HepG2 (cell line): ENCODE measurements around the gene LTC4S. TPM values are rescaled to one million over a fixed set of nuclear protein-coding genes. Genes with fewer than 3 reads are reported as not detected.

ENCODE experiments used
- ATAC-seq: fragments of 200-7000 bp; cut with Tn5 transposase; 3 replicates; pipeline ENCODE4 v1.9.1; 2020; ENCODE audit warnings: mild to moderate bottlenecking, moderate library complexity
- BruUV-seq: library from RNA; stranded (reverse); fragments of 400-500 nt; replicated peaks from 2 replicates; lab custom pipeline; 2021; lab: Mats Ljungman, UMichigan
- CTCF ChIA-PET: fragments of 300-600 bp; formaldehyde crosslinking; extraction: SDS; loops from one replicate; lab custom pipeline; 2021; ENCODE audit warnings: low total read pairs, inconsistent platforms, low intra/inter-chr PET ratio; lab: Yijun Ruan, JAX
- POLR2A ChIA-PET: fragments of 350-600 bp; sonication (Branson Sonifier 250); formaldehyde crosslinking; loops from one replicate; lab custom pipeline; 2020; ENCODE audit warnings: antibody characterized with exemption, inconsistent platforms; lab: Yijun Ruan, JAX
- DNase-seq: peaks from one replicate; pipeline ENCODE4 v3.0.0-alpha.2; 2015; ENCODE audit warnings: low spot score
- FAIRE-seq: peaks from 3 replicates; lab custom pipeline; 2011; peaks lifted over from hg19 to GRCh38; lab: Jason Lieb, UNC
- H2AFZ ChIP-seq: one replicate; pipeline ENCODE4 v1.6.1; 2011; ENCODE audit warnings: low read length, inconsistent platforms
- H3K27ac ChIP-seq: fragments of 300-600 bp; 3 replicates; pipeline ENCODE4 v1.8.0; 2011; ENCODE audit warnings: mixed run types, mild to moderate bottlenecking, mixed read lengths, low read length, inconsistent platforms; ENCODE audit not compliant: insufficient read depth; ENCODE audit errors: extremely low read length
- H3K27me3 ChIP-seq, 2 experiments: fragments of 200-600 bp in 1 of 2; 2 replicates in 1 of 2; 3 replicates in 1 of 2; pipeline versions ENCODE4 v1.6.0 to v1.8.0; 2011; ENCODE audit warnings: low read length in 2 of 2, mild to moderate bottlenecking in 2 of 2, moderate library complexity in 2 of 2, inconsistent platforms in 1 of 2; ENCODE audit not compliant: insufficient read depth in 2 of 2, control insufficient read depth in 1 of 2
- H3K36me3 ChIP-seq, 2 experiments: fragments of 200-600 bp in 1 of 2; replicated peaks in 1 of 2; 2 replicates in 1 of 2; 3 replicates in 1 of 2; pipeline versions ENCODE4 v1.5.1 to v1.8.0; 2011; ENCODE audit warnings: low read length in 2 of 2, inconsistent platforms in 1 of 2; ENCODE audit not compliant: insufficient read depth in 2 of 2, control insufficient read depth in 1 of 2
- H3K4me1 ChIP-seq: 2 replicates; pipeline ENCODE4 v1.5.1; 2012; ENCODE audit warnings: low read length, inconsistent platforms; ENCODE audit not compliant: insufficient read depth
- H3K4me2 ChIP-seq: 2 replicates; pipeline ENCODE4 v1.6.0; 2011; ENCODE audit warnings: low read depth, low read length, inconsistent platforms
- H3K4me3 ChIP-seq, 3 experiments: fragments of 200-600 bp in 1 of 3; sonication (generic), shearing (Covaris generic) in 1 of 3; replicated peaks in 1 of 3; 2 replicates each; pipeline ENCODE4 v1.5.1; 2011 to 2016; ENCODE audit warnings: low read length in 3 of 3, inconsistent platforms in 2 of 3, low read depth in 2 of 3, mild to moderate bottlenecking in 2 of 3, control low read depth in 1 of 3, mixed read lengths in 1 of 3; ENCODE audit not compliant: insufficient read depth in 1 of 3
- H3K79me2 ChIP-seq: one replicate; pipeline ENCODE4 v1.6.1; 2011; ENCODE audit warnings: low read length, inconsistent platforms; ENCODE audit not compliant: insufficient read depth
- H3K9ac ChIP-seq: 2 replicates; pipeline ENCODE4 v1.6.0; 2011; ENCODE audit warnings: mild to moderate bottlenecking, low read depth, low read length, inconsistent platforms; ENCODE audit not compliant: insufficient read depth
- H3K9me3 ChIP-seq: 2 replicates; pipeline ENCODE4 v1.5.1; 2012; ENCODE audit warnings: mild to moderate bottlenecking, low read length
- H4K20me1 ChIP-seq: 2 replicates; pipeline ENCODE4 v1.6.0; 2011; ENCODE audit warnings: inconsistent platforms, mild to moderate bottlenecking, low read length, moderate library complexity; ENCODE audit not compliant: insufficient read depth
- AGO2 ChIP-seq: fragments of 200-400 bp; formaldehyde crosslinking; optimal IDR thresholded peaks from 2 replicates; pipeline ENCODE3; 2017; ENCODE audit warnings: mild to moderate bottlenecking, low read depth, low read length, moderate library complexity
- BATF2 ChIP-seq: sonication (generic); formaldehyde crosslinking; IDR thresholded peaks from 2 replicates; pipeline ENCODE4 v1.8.0; 2022; ENCODE audit warnings: mild to moderate bottlenecking, missing genetic modification reagents, moderate library complexity
- HIC2 ChIP-seq: sonication (generic); formaldehyde crosslinking; IDR thresholded peaks from 2 replicates; pipeline ENCODE4 v1.9.0; 2022; ENCODE audit warnings: low read depth, missing genetic modification reagents
- HOXA5 ChIP-seq: sonication (generic); formaldehyde crosslinking; IDR thresholded peaks from 2 replicates; pipeline ENCODE4 v1.4.0; 2020; ENCODE audit warnings: missing genetic modification reagents
- MNT ChIP-seq: fragments of 450-650 bp; IDR thresholded peaks from 2 replicates; pipeline ENCODE4 v1.6.1; 2016
- MXD3 ChIP-seq: IDR thresholded peaks from 2 replicates; pipeline ENCODE4 v1.6.1; 2016; ENCODE audit warnings: mild to moderate bottlenecking, missing biosample characterization, missing genetic modification reagents
- THAP7 ChIP-seq: sonication (generic); formaldehyde crosslinking; IDR thresholded peaks from 2 replicates; pipeline ENCODE4 v1.8.1; 2023; ENCODE audit warnings: mild to moderate bottlenecking, missing genetic modification reagents
- ZFP91 ChIP-seq: sonication (generic); formaldehyde crosslinking; IDR thresholded peaks from 2 replicates; pipeline ENCODE4 v1.9.0; 2022; ENCODE audit warnings: missing genetic modification reagents, mild to moderate bottlenecking, borderline replicate concordance
- ZFYVE20 ChIP-seq: sonication (generic); formaldehyde crosslinking; IDR thresholded peaks from 2 replicates; pipeline ENCODE4 v1.8.0; 2023; ENCODE audit warnings: low read depth, mild to moderate bottlenecking, moderate library complexity, missing genetic modification reagents, borderline replicate concordance
- ZNF160 ChIP-seq: sonication (generic); formaldehyde crosslinking; IDR thresholded peaks from 2 replicates; pipeline ENCODE4 v1.8.0; 2022; ENCODE audit warnings: mild to moderate bottlenecking, inconsistent platforms, missing genetic modification reagents
- ZNF253 ChIP-seq: sonication (generic); formaldehyde crosslinking; IDR thresholded peaks from 2 replicates; pipeline ENCODE4 v1.8.0; 2022; ENCODE audit warnings: mild to moderate bottlenecking, missing genetic modification reagents, borderline replicate concordance
- ZNF329 ChIP-seq: sonication (generic); formaldehyde crosslinking; IDR thresholded peaks from 2 replicates; pipeline ENCODE4 v1.9.0; 2021; ENCODE audit warnings: low read depth, mild to moderate bottlenecking, missing genetic modification reagents
- ZNF335 ChIP-seq: sonication (generic); formaldehyde crosslinking; IDR thresholded peaks from 2 replicates; pipeline ENCODE4 v1.4.0; 2020; ENCODE audit warnings: missing genetic modification reagents
- ZNF430 ChIP-seq: sonication (generic); formaldehyde crosslinking; IDR thresholded peaks from 2 replicates; pipeline ENCODE4 v1.9.0; 2021; ENCODE audit warnings: mild to moderate bottlenecking, missing genetic modification reagents
- ZNF710 ChIP-seq: sonication (generic); formaldehyde crosslinking; IDR thresholded peaks from 2 replicates; pipeline ENCODE4 v1.5.0; 2020; ENCODE audit warnings: mild to moderate bottlenecking, missing genetic modification reagents, borderline replicate concordance
- ZNF713 ChIP-seq: sonication (generic); formaldehyde crosslinking; IDR thresholded peaks from 2 replicates; pipeline ENCODE4 v1.4.0; 2020; ENCODE audit warnings: mild to moderate bottlenecking, missing genetic modification reagents
- WGBS: methylation state at CpG from one replicate; pipeline ENCODE4 v1.1.6; 2017; ENCODE audit warnings: low lambda C conversion rate; 5-methylcytosine and 5-hydroxymethylcytosine counted together
- in situ Hi-C: cut with HindIII; loops from 2 replicates; pipeline ENCODE4 v1.10.0; 2017; ENCODE audit warnings: low pct_unique_long_range_greater_than_20kb; ENCODE audit not compliant: extremely low pct_ligation_motif_present
- intact Hi-C: fragments of 100-400 bp; cut with micrococcal nuclease; formaldehyde crosslinking; loops from one replicate; pipeline ENCODE4 v1.10.0; 2022; ENCODE audit not compliant: unreplicated experiment
- polyA plus RNA-seq, 8 experiments: library from polyadenylated mRNA; depleted of rRNA in 3 of 8; stranded (reverse) in 7 of 8; unstranded in 1 of 8; fragments of >200 nt; fragmentation: Illumina TruSeq in 4 of 8; extraction: Trizol in 4 of 8; gene quantifications; 2 replicates each; pipeline versions ENCODE4 v1.2.1 to v1.2.3, GENCODE V29; 2011 to 2016; ENCODE audit warnings: low read depth in 4 of 8, missing spikeins in 1 of 8, mixed read lengths in 1 of 8; ENCODE audit not compliant: insufficient read depth in 1 of 8
- total RNA-seq, 5 experiments: library from RNA; depleted of rRNA; stranded (reverse); fragments of >200 nt; fragmentation: Illumina TruSeq; extraction: Trizol; gene quantifications; 2 replicates each; pipeline ENCODE4 v1.2.3, GENCODE V29; 2016; ENCODE audit warnings: low read depth in 1 of 5

LTC4S gene
- total and polyA plus RNA-seq, 2 of the 13 experiments (the other 11 are each of a cell fraction or from before 2014, with no cell fraction given) = 0.35 TPM; not detected in 1

GRCh38 chr5:179758955-179759354, 34.8 kb upstream of the LTC4S start:
- DNase-seq = no peak
- no peaks in the 10 kb centered on the region for H3K27me3 ChIP-seq
- intact Hi-C loops (no loop called here), in situ Hi-C loops (loop anchor here (25.0 kb wide), 1 partner anchor 328 kb away; no protein-coding TSS in a partner anchor)
- POLR2A ChIA-PET = no interaction called here
- no peak for FAIRE-seq
- BruUV-seq = no TSS peak
- H2AFZ ChIP-seq = no peak overlapping the region
- peaks cover 38% of the 10 kb centered on the region for H4K20me1 ChIP-seq
- H3K4me1 ChIP-seq = peaks cover 61% of the 10 kb centered on the region
- CTCF ChIA-PET = no interaction called here
- H3K9ac ChIP-seq = no peak overlapping the region
- H3K79me2 ChIP-seq = peaks cover 85% of the 10 kb centered on the region
- no peak overlapping the region for H3K4me2 ChIP-seq
- H3K27ac ChIP-seq = no peak overlapping the region
- WGBS = 93% methylated on average over 8 of the region's 8 CpGs
- H3K9me3 ChIP-seq = no peaks in the 10 kb centered on the region
- peaks cover 1 to 5% of the 10 kb centered on the region in 2 experiments; a peak in 3 of 5 replicates for H3K36me3 ChIP-seq
- no peak overlapping the region for H3K4me3 ChIP-seq
- no peak for ATAC-seq
- TF ChIP-seq ZNF430 (CRISPR knock-in tag) = no peak
- TF ChIP-seq AGO2 = no peak
- TF ChIP-seq ZNF253 (CRISPR knock-in tag) = no peak
- no peak for TF ChIP-seq HIC2 (CRISPR knock-in tag)
- no peak for TF ChIP-seq ZNF335 (CRISPR knock-in tag)
- no peak for TF ChIP-seq ZNF329 (CRISPR knock-in tag)
- no peak for TF ChIP-seq ZNF710 (CRISPR knock-in tag)
- TF ChIP-seq MXD3 (CRISPR knock-in tag) = no peak
- TF ChIP-seq ZFYVE20 (CRISPR knock-in tag) = no peak
- TF ChIP-seq ZNF160 (CRISPR knock-in tag) = no peak
- no peak for TF ChIP-seq ZFP91 (CRISPR knock-in tag)
- no peak for TF ChIP-seq BATF2 (CRISPR knock-in tag)
- TF ChIP-seq MNT = no peak
- TF ChIP-seq ZNF713 (CRISPR knock-in tag) = no peak
- no peak for TF ChIP-seq HOXA5 (CRISPR knock-in tag)
- TF ChIP-seq THAP7 (CRISPR knock-in tag) = no peak
